HTR-8/SVneo (cell line): Measurements from ENCODE around the gene CSK.
"Not testable (repeated sequence)": the region's sequence is repeated elsewhere in the genome, so short reads cannot be mapped to it uniquely, and the experiment has no call there.

ENCODE experiments used
- DNase-seq: peaks from one replicate; pipeline ENCODE4 v3.0.0; 2011; ENCODE audit warnings: low spot score, mixed read lengths; ENCODE audit not compliant: insufficient read length
- FAIRE-seq: peaks from 2 replicates; lab custom pipeline; 2011; peaks lifted over from hg19 to GRCh38; lab: Jason Lieb, UNC

CSK gene

GRCh38 chr15:74781431-74782258 lies at the start of gene CSK:
TSS of gene CSK (plus strand) at chr15:74782080. CDS start at chr15:74798298, 16,218 bp downstream.
- FAIRE-seq: no peak
- peak; percentile 85 for DNase-seq

DNA sequence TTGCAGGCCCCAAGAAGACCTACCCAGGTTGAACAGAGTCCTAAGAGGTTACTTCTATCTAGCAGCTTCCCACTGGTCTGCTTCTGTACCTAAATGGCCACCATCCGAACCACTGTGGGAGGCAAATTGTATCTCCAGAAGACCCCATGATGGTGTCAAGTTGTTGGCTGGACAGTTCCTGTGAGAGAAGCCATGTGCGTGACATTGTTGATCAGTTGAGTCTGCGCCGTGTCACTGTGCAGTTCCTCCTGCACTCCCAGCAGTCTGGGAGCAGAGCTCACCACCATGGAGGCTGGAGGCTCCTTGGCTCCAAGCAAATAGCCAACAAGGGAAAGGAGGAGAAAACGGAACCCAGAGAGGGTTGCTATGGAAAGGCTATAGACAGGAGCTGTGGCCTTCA lies 49.0 kb upstream of the CSK start:
- FAIRE-seq (no peak), DNase-seq (no peak)

GRCh38 chr15:74733269-74733668 lies 48.6 kb upstream of the CSK start:
- DNase-seq: no peak
- no peak for FAIRE-seq

- FAIRE-seq: no peak
- no peak for DNase-seq
These were observed 46.6 kb upstream of the CSK start for GRCh38 chr15:74735305-74735704.

DNA sequence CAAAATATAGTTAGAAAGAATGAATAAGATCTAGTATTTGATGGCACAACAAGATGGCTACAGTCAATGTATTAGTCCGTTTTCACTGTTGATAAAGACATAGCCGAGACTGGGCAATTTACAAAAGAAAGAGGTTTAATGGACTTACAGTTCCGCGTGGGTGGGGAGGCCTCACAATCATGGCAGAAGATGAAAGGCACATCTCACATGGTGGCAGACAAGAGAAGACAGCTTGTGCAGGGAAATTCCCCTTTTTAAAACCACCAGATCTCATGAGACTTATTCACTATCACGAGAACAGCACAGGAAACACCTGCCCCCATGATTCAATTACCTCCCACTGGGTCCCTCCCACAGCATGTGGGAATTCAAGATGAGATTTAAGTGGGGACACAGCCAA lies 43.6 kb upstream of the CSK start:
- DNase-seq, FAIRE-seq: not testable (repeated sequence)

GRCh38 chr15:74742422-74742821 lies 39.5 kb upstream of the CSK start:
- FAIRE-seq (no peak), DNase-seq (no peak)

GRCh38 chr15:74746389-74746788 lies 35.5 kb upstream of the CSK start:
- no peak for DNase-seq
- FAIRE-seq: peak; percentile 28

GRCh38 chr15:74748322-74748946 lies 33.4 kb upstream of the CSK start, which contains the start of gene CYP1A2:
TSS of gene CYP1A2 (plus strand) at chr15:74748845. CDS start at chr15:74749739, 894 bp downstream.
- no peak for DNase-seq
- FAIRE-seq: no peak

DNA sequence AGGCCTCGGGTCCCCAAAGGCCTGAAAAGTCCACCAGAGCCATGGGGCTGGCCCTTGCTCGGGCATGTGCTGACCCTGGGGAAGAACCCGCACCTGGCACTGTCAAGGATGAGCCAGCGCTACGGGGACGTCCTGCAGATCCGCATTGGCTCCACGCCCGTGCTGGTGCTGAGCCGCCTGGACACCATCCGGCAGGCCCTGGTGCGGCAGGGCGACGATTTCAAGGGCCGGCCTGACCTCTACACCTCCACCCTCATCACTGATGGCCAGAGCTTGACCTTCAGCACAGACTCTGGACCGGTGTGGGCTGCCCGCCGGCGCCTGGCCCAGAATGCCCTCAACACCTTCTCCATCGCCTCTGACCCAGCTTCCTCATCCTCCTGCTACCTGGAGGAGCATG lies 32.0 kb upstream of the CSK start:
- DNase-seq (no peak), FAIRE-seq (no peak)

GRCh38 chr15:74750751-74751150 lies 31.1 kb upstream of the CSK start:
- no peak for FAIRE-seq
- DNase-seq: no peak

GRCh38 chr15:74752011-74752410 lies 29.9 kb upstream of the CSK start:
- FAIRE-seq (no peak), DNase-seq (no peak)

DNA sequence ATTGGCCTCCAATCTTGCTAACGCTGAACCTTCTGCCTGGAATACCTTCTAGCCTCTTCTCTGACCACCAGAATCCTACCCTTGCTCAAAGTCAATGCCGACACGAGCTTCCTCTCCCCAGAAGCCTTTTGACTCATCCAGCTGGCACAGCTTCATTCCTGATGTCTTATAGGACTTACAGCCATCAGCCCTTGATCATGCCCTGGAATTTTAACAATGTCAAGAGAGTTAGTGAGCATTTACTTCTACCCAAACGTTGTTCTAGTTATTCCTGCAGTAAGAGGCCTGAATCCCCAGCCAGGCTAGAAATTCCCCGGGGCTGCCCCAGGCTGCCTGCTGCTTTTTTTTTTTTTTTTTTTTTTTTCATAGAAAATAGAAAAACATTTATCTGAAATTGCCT lies 29.3 kb upstream of the CSK start:
- FAIRE-seq (no peak), DNase-seq (peak; percentile 70)

DNA sequence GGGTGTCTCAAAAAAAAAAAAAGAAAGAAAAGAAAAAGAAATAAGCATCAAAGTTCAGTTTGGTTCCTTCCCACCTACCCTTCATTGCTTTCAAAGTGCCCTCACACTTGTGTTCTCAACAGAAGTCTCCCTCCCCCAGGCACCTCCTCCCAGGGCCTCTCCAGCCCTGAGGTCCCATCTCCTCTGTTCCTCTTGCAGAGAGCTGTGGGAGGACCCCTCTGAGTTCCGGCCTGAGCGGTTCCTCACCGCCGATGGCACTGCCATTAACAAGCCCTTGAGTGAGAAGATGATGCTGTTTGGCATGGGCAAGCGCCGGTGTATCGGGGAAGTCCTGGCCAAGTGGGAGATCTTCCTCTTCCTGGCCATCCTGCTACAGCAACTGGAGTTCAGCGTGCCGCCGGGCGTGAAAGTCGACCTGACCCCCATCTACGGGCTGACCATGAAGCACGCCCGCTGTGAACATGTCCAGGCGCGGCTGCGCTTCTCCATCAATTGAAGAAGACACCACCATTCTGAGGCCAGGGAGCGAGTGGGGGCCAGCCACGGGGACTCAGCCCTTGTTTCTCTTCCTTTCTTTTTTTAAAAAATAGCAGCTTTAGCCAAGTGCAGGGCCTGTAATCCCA lies 27.2 kb upstream of the CSK start:
- FAIRE-seq: no peak
- no peak for DNase-seq

GRCh38 chr15:74758736-74759135 lies 23.1 kb upstream of the CSK start:
- no peak for FAIRE-seq
- DNase-seq: no peak

GRCh38 chr15:74762791-74763150 lies 19.1 kb upstream of the CSK start:
- no peak for FAIRE-seq
- no peak for DNase-seq

- DNase-seq: no peak
- no peak for FAIRE-seq
These were observed 18.5 kb upstream of the CSK start for GRCh38 chr15:74763416-74763815.

- FAIRE-seq: no peak
- no peak for DNase-seq
These were observed 14.4 kb upstream of the CSK start for GRCh38 chr15:74767167-74768098.

DNA sequence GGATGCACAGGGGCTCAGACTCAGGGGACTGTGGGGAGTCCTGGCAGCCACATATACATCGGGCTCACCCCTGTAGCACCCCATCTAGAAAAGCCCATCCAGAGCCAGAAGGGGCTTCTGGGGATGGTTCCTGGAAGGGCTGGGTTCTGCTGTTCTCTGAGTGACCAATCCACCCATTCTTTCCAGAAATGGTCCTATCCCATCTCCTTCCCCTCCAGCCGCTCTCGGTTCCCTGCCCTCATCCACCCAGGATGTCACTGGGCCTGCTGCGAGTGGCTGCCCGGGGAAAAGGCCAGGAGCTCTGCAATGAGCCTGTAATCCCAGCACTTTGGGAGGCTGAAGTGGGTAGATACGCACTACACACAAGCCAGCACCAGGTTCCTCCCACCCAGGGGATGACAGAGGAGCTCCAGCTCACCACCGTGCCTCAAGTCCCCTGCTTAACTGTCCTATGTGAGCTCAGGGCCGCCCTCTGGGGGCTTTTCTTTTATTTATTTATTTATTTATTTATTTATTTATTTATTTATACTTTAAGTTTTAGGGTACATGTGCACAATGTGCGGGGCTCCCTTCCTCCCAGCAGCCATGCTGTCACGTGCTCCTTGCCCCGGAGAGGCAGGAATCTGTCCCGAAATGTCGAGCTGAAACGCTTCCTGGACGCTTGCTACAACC lies 13.6 kb upstream of the CSK start:
- DNase-seq (no peak), FAIRE-seq (no peak)

- peak; percentile 74 for FAIRE-seq
- DNase-seq: peak; percentile 77
These were observed 13.0 kb upstream of the CSK start for GRCh38 chr15:74768771-74769342.
